IgD-negative memory B cell (primary cell): Measurements from ENCODE around the gene LIAS. TPM values are rescaled to one million over a fixed set of nuclear protein-coding genes. Genes with fewer than 3 reads are reported as not detected.
A peak's percentile ranks its signal among the peaks of the same experiment; 100 is the strongest.
"Not testable (repeated sequence)": the region's sequence is repeated elsewhere in the genome, so short reads cannot be mapped to it uniquely, and the experiment has no call there.

Source experiments
- H3K27ac Mint-ChIP-seq, 3 donors: one replicate each; pipeline ENCODE4 v1.8.0; 2020 to 2022; ENCODE audit warnings: mild to moderate bottlenecking in 3 of 3, mixed read lengths in 3 of 3, moderate library complexity in 1 of 3
- H3K27me3 Mint-ChIP-seq: one replicate; pipeline ENCODE4 v1.8.0; 2021; ENCODE audit warnings: mixed read lengths
- H3K36me3 Mint-ChIP-seq: one replicate; pipeline ENCODE4 v1.8.0; 2020; ENCODE audit warnings: mild to moderate bottlenecking, mixed read lengths
- H3K4me1 Mint-ChIP-seq, 3 donors: one replicate each; pipeline ENCODE4 v1.8.0; 2020 to 2022; ENCODE audit warnings: mixed read lengths in 3 of 3, mild to moderate bottlenecking in 1 of 3
- H3K4me3 Mint-ChIP-seq, 4 donors: one replicate each; pipeline ENCODE4 v1.8.0; 2020 to 2022; ENCODE audit warnings: mild to moderate bottlenecking in 4 of 4, mixed read lengths in 4 of 4, moderate library complexity in 3 of 4
- H3K9me3 Mint-ChIP-seq, 3 donors: one replicate each; pipeline ENCODE4 v1.8.0; 2020 to 2021; ENCODE audit warnings: mixed read lengths in 3 of 3, mild to moderate bottlenecking in 1 of 3
- polyA plus RNA-seq: library from polyadenylated mRNA; unstranded; fragments of 300-500 nt; fragmentation: Illumina TruSeq; gene quantifications from one replicate; pipeline ENCODE4 v1.2.3, GENCODE V29; 2021

The LIAS gene
- polyA plus RNA-seq, 1 donor from 2014 or later, result 11.1 TPM

DNA sequence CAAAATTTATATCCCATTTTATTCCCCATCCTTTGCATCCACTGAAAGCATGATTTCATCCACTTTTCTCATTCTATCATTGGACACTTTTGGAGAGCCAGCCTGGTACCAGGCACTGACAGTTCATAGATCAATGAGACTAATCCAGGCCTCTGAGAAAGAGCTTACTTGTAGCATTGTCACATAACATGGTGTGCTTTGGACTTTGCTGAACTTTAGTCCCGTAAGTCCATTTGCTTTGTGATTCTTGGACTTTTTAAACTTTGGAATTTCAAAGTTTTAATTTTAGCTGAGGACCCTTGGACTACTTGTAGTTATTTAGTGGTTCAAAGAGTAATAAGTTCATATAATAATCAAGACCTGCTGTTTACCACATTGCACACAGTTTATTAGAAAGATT lies 11.5 kb downstream of the LIAS start:
- Mint-ChIP-seq H3K9me3 (no peaks in the 10 kb centered on the region), H3K27me3 (no peaks in the 10 kb centered on the region), H3K27ac (peak overlapping the region in 1 of 3 donors; percentile 49), H3K4me3 (no peak overlapping the region), H3K36me3 (peaks cover 1% of the 10 kb centered on the region), H3K4me1 (peaks cover 6 to 8% (median 7%) of the 10 kb centered on the region in 3 donors)

DNA sequence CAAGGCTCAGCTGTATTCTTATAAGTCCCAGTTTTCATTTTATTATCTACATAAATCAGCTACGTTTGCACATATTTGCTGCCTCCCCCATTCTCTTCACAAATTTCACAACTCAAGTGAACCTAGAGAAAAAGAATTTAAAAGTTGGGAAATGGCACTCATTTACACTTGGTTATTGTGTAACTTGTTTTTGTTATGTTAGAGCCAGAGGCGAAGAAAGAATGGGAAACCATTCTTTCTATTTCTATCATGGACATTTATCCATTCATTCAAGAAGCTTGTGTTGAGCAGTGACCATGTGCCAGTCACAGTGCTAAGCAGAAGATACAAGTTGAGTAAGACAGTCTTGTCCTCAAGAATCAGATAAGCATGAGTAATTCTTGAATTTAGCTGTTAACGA lies 13.5 kb downstream of the LIAS start:
- H3K4me1 Mint-ChIP-seq, result peaks cover 6 to 8% (median 7%) of the 10 kb centered on the region in 3 donors
- H3K27me3 Mint-ChIP-seq, result no peaks in the 10 kb centered on the region
- no peaks in the 10 kb centered on the region for H3K9me3 Mint-ChIP-seq
- no peak overlapping the region for H3K27ac Mint-ChIP-seq
- no peak overlapping the region for H3K4me3 Mint-ChIP-seq
- H3K36me3 Mint-ChIP-seq, result peaks cover 1% of the 10 kb centered on the region

DNA sequence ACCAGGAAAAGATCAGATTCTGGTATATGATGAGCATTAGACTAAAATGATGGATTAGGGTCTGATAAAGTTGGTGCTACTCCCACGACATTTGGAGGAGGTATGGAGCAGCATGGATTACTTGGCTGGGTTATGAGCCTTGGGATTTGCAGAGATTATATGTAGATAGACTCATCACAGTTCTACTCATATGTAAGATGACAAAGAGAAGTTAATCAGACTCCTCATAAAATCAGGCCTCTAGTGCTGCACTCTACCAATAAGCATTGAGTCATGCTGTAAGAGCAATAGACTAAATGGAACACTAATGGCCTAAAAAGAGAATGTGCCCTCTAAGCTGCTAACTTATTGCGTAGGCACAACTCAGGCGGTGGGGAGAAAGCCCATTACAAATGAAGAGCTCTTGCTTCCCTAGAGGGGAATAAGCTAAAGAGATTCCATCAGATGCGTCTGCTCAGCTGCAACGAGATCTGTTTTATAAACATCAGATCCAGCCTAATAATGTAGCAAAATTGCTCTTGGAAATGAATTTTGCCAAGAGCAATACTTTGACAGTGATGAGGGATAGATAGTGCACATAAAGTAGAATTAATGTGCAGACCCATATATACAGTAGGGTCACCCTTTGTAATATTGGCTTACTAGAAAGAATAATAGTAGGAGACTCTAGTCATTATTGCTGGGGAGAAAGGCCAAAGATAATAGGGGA lies 17.5 kb downstream of the LIAS start:
- Mint-ChIP-seq H3K4me1 (no peaks in the 10 kb centered on the region), H3K27me3 (no peaks in the 10 kb centered on the region), H3K27ac (no peak overlapping the region), H3K9me3 (no peaks in the 10 kb centered on the region), H3K4me3 (no peak overlapping the region), H3K36me3 (peaks cover 1% of the 10 kb centered on the region)

DNA sequence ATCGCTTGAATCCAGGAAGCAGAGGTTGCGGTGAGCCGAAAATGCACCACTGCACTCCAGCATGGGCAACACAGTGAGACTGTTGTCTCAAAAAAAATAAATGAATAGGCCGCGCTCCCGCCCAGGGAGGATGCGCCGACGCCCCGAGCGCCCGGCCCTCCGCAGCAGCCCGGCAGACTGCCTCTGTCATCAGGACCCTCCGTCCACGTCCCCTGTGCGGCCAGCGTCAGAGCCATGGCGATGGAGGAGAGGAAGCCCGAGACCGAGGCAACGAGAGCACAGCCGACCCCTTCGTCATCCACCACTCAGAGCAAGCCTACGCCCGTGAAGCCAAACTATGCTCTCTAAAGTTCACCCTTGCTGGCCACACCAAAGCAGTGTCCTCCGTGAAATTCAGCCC lies 21.4 kb downstream of the LIAS start:
- H3K36me3 Mint-ChIP-seq, result no peaks in the 10 kb centered on the region
- H3K4me3 Mint-ChIP-seq, result no peak overlapping the region
- H3K4me1 Mint-ChIP-seq, result no peaks in the 10 kb centered on the region
- peaks cover 0 to 7% (median 6%) of the 10 kb centered on the region in 3 donors for H3K9me3 Mint-ChIP-seq
- H3K27ac Mint-ChIP-seq, result no peak overlapping the region
- H3K27me3 Mint-ChIP-seq, result no peaks in the 10 kb centered on the region

DNA sequence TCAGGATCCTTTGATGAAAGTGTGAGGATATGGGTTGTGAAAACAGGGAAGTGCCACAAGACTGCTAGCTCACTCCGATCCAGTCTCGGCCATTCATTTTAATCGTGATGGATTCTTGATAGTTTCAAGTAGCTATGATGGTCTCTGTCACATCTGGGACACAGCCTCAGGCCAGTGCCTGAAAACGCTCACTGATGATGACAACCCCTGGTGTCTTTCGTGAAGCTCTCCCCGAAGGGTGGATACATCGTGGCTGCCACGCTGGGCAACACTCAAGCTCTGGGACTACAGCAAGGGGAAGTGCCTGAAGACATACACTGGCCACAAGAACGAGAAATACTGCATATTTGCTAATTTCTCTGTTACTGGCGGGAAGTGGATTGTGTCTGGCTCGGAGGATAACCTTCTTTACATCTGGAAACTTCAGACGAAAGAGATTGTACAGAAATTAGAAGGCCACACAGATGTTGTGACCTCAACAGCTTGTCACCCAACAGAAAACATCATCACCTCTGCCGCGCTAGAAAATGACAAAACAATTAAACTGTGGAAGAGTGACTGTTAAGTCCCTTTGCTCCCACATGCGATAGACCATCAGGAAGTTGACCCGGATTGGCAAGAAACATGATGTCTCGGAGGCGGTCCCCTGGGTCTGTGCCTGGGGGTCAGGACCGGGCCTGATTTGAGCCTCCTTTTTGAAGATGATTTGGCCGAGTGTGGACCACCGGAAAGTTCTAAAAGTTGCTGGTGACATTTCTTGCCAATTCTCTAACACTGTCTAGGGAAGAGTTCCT lies 22.2 kb downstream of the LIAS start:
- no peak overlapping the region for H3K27ac Mint-ChIP-seq
- H3K27me3 Mint-ChIP-seq, result no peaks in the 10 kb centered on the region
- no peak overlapping the region for H3K4me3 Mint-ChIP-seq
- no peaks in the 10 kb centered on the region for H3K4me1 Mint-ChIP-seq
- H3K9me3 Mint-ChIP-seq, result peaks cover 0 to 7% (median 7%) of the 10 kb centered on the region in 3 donors
- H3K36me3 Mint-ChIP-seq, result no peaks in the 10 kb centered on the region

DNA sequence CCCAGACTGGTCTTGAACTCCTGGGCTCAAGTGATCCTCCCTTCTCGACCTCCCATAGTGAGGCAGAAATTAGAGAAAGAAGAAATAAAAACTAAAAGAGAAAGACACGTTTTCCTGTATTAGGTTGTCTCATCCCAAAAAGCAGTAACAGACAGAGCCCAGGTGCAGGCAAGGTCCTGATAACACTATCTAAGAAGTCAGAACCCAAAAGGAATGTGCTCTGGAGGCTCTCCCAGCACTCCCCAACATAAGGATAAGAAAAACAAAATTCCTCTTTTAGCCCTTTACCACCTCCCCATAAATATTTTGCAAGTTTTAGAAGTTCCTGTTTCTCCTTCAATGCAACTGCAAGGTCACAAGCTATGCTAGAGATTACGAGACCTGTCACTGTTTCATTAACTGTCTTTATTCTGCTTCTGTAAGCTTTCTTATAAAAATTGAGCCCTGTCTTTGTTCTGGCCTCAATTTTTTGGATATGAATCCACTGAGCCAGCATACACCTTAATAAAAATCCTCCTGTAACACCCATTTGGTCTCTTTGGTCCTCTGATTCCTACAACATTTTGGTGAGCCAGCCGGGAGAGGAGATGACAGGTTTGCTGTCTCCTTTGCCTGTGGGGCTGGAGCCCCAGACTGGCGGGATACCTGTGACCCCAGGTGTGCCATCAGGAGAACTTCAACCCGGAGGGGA lies 25.9 kb downstream of the LIAS start:
- H3K27me3 Mint-ChIP-seq, result no peaks in the 10 kb centered on the region
- H3K36me3 Mint-ChIP-seq, result no peaks in the 10 kb centered on the region
- H3K4me3 Mint-ChIP-seq, result peak overlapping the region in 1 of 4 donors; percentile 34
- H3K9me3 Mint-ChIP-seq, result peaks cover 0 to 7% (median 7%) of the 10 kb centered on the region in 3 donors
- no peaks in the 10 kb centered on the region for H3K4me1 Mint-ChIP-seq
- no peak overlapping the region for H3K27ac Mint-ChIP-seq

DNA sequence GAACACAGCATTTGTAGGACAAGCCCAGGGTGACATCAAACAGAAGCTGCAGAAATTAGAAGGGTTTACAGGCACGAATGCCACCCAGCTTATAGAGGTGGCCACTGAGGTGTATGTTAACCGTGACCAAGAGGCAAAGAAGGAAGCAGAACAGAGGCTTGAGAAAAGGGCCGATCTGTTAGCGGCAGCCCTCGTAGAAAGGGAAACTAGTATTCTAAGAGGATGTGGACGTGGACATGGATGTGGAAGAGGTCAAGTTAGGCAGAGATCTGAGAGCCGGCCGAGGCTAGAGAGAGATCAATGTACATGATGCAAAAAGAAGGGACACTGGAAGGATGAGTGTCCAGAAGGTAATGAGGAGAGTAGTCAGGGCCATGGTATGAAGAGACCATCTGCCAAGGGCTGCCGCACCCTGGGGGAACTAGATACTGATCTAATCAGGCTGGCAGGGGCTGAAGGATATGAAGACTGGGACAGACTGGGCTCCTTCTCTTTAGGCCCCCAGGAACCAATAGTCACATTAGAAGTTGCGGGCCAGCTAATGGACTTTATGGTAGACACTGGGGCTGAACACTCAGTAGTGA lies 27.5 kb downstream of the LIAS start:
- Mint-ChIP-seq H3K27ac (no peak overlapping the region), H3K36me3 (no peaks in the 10 kb centered on the region), H3K4me1 (peaks cover 0 to 5% (median 0%) of the 10 kb centered on the region in 3 donors), H3K27me3 (no peaks in the 10 kb centered on the region), H3K9me3 (peaks cover 0 to 7% (median 7%) of the 10 kb centered on the region in 3 donors), H3K4me3 (no peak overlapping the region)

DNA sequence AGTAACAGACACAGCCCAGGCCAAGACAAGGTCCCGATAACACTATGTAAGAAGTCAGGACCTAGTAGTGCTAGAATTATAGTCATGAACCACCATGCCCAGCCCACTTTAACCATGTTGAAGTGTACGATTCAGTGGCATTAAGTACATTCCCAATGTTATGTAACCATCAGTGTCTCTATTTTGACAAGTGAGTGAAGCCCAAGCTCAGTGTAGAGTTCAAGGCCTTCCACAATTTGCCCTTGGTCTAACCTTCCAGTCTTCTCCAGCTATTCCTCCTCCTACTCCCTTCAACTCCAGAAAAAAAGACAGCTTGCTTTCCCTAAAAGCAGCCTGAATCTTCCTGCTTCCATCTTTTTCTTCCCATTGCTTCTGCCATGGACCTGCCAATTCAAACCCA lies 31.5 kb downstream of the LIAS start:
- Mint-ChIP-seq H3K27me3 (no peaks in the 10 kb centered on the region), H3K4me1 (peaks cover 0 to 5% (median 3%) of the 10 kb centered on the region in 3 donors), H3K4me3 (no peak overlapping the region), H3K36me3 (no peaks in the 10 kb centered on the region), H3K27ac (no peak overlapping the region), H3K9me3 (peaks cover 0 to under 1% (median 0%) of the 10 kb centered on the region in 3 donors)

DNA sequence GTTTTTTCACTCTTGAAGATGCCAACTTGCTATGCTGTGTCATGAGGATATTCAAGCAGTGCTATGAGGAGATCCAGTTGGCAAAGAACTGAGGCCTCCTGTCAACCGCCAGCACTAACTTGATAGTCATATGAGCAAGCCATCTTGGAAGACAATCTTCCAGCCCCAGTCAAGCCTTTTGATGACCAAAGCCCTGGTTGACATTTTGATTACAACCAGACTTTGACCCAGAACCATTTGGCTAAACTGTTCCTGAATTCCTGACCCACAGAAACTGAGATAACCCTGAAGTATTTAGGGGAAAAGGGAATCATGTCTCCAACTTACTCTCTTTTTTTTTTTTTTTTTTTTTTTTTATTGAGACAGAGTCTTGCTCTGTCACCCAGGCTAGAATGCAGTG lies 35.5 kb downstream of the LIAS start:
- H3K9me3 Mint-ChIP-seq, result no peaks in the 10 kb centered on the region
- H3K27ac Mint-ChIP-seq, result no peak overlapping the region
- peaks cover 3% of the 10 kb centered on the region for H3K36me3 Mint-ChIP-seq
- no peaks in the 10 kb centered on the region for H3K27me3 Mint-ChIP-seq
- H3K4me1 Mint-ChIP-seq, result peaks cover 0 to 5% (median 3%) of the 10 kb centered on the region in 3 donors
- H3K4me3 Mint-ChIP-seq, result no peak overlapping the region

DNA sequence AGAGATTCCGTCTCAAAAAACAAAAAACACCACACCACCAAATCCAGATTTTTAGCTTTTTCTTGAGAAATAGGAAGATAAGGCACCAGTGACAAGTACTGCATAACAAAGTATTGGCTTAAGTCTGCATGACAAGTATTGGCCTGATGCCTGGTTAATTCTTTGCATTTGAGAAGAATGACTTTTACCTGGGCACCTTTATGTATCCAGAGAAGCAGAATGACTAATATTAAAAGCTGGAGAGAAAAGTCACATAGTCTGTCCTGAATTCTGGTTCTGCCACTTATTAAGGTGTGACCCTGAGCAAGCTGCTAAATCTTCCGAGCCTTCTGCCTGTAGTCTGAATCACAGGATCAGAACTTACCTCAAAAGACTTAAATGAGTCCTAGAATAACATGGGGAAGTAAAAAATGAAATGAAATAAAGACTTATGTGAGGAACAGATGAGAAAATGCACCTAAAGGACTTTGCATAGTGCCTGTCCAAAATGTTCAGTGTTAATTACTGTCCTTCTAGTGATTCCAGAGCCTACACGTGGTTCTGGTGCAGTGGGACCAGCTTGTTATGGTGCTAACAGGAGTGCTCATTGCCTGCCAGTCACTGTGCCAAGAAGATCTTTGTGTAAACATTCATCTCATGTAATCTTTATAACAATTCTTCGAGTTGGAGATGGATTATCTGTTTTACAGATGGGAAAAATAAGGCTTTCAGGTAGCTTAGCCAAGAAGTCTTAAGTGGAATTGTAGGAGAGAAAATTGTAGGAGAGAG lies 36.8 kb downstream of the LIAS start:
- Mint-ChIP-seq H3K4me1 (peaks cover 0 to 3% (median under 1%) of the 10 kb centered on the region in 3 donors), H3K27me3 (no peaks in the 10 kb centered on the region), H3K27ac (no peak overlapping the region), H3K4me3 (no peak overlapping the region), H3K36me3 (peaks cover 5% of the 10 kb centered on the region), H3K9me3 (no peaks in the 10 kb centered on the region)

DNA sequence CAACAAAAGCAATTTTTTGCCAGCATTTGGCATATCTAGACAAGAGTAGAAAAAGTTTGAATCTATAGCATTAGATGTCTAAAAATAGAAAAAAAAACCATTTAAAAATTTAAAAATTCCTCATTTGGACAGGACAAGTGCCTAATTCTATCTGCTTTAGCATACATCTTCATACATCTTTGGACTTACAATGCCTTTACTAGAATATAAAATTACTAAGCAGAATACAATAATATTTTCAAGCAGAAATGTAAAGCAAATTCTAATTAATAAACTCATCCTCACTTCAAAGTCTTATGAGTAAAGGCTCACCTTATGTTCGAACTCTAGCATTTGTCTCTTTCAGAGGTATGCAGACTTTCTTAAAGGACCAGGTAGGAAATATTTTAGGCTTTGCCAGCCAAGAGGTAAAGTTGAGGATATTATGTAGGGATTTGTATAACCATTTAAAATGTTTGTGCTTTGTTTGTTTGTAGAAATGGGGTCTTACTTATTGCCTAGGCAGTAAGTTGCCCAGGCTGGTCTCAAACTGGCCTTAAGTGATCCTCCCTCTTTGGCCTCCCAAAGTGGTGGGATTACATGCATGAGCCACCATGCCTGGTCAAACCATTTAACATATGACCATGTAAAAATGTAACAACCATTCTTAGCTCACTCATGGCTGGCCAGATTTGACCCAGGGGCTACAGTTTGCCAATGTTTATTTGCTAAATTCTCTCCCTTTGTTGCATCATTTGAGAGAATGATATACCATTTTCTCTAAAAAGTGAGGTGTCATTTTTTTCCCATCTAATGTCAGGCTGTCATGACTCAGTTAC lies 39.3 kb downstream of the LIAS start:
- H3K4me1 Mint-ChIP-seq, result no peaks in the 10 kb centered on the region
- H3K36me3 Mint-ChIP-seq, result peaks cover 10% of the 10 kb centered on the region
- no peak overlapping the region for H3K4me3 Mint-ChIP-seq
- H3K9me3 Mint-ChIP-seq, result no peaks in the 10 kb centered on the region
- H3K27ac Mint-ChIP-seq, result no peak overlapping the region
- no peaks in the 10 kb centered on the region for H3K27me3 Mint-ChIP-seq

DNA sequence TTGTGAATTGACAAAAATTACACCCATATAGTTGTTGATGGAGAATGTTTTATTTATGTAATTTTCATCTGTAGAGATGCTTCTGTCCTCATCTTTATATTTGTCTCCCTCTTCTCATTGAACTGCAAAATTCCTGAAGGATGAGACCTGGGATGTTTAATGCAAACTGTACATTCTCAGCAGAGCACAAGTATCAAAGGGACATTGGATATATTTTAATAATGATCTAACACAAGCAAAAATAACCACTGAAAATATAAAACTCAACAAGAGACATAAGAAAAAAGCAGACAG lies 39.8 kb downstream of the LIAS start:
- no peaks in the 10 kb centered on the region for H3K4me1 Mint-ChIP-seq
- peaks cover 10% of the 10 kb centered on the region for H3K36me3 Mint-ChIP-seq
- H3K4me3 Mint-ChIP-seq, result no peak overlapping the region
- H3K27ac Mint-ChIP-seq, result no peak overlapping the region
- H3K27me3 Mint-ChIP-seq, result no peaks in the 10 kb centered on the region
- H3K9me3 Mint-ChIP-seq, result no peaks in the 10 kb centered on the region

DNA sequence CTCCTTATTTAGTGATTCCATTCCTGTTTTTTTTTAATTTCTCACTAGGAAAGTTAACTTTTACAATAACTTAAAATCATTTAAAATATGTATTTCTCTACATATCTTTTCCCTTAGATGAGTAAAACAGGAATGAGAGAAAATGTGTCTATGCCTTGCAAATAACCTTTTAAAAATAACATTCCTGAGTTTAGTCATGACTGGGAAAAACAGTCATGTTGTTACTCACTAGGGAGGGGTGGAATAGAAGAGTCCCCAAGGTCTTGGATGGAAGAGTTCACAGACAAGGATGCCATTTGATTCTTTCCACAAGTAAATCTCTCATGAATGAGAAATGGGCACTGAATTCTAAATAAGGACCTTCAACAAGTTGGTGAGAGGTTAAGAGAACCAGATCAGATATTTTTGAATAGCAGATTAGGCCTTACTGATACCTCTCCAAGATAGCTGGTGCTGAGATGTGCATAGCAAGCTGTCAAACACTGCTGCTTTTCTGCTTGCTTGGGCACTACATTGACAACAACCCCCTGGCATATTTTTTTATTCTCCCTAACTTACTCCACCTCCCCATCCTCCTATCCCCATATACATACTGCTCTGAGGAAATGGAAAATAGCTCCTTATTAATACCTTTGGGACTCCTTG lies 43.3 kb downstream of the LIAS start:
- Mint-ChIP-seq H3K36me3 (peaks cover 15% of the 10 kb centered on the region), H3K27ac (peak overlapping the region in 1 of 3 donors; percentile 32), H3K9me3 (no peaks in the 10 kb centered on the region), H3K4me1 (no peaks in the 10 kb centered on the region), H3K4me3 (no peak overlapping the region), H3K27me3 (no peaks in the 10 kb centered on the region)

DNA sequence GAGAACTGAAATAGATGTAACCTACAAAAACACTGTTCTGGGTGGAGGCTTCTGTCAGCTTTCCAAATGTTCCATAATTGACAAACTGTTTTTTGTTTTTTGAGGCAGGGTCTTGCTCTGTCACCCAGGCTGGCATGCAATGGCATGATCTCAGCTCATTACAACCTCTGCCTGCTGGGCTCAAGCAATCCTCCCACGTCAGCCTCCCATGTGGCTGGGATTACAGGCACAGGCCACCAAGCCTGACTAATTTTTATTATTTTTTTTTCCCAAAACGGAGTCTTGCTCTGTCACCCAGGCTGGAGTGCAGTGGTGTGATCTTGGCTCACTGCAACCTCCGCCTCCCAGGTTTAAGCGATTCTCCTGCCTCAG lies 43.8 kb downstream of the LIAS start:
- peaks cover 15% of the 10 kb centered on the region for H3K36me3 Mint-ChIP-seq
- H3K27ac Mint-ChIP-seq, result peak overlapping the region in 1 of 3 donors; percentile 32
- H3K27me3 Mint-ChIP-seq, H3K9me3 Mint-ChIP-seq, H3K4me1 Mint-ChIP-seq, H3K4me3 Mint-ChIP-seq: not testable (repeated sequence)
